ELF-1 (cell line): ENCODE measurements around the gene TM9SF2.

Experiments used
- DNase-seq: peaks from one replicate; pipeline ENCODE4 v3.0.0-alpha.2; 2016; ENCODE audit warnings: low read depth, low spot score

TM9SF2 gene

GRCh38 chr13:99577934-99578917, 77.0 kb downstream of the TM9SF2 start:
- DNase-seq, result no peak

GRCh38 chr13:99580500-99581268, 79.4 kb downstream of the TM9SF2 start:
- DNase-seq, result no peak

- DNase-seq, result no peak
Measured at GRCh38 chr13:99582511-99582910, 81.2 kb downstream of the TM9SF2 start.

GRCh38 chr13:99585609-99586008, 84.3 kb downstream of the TM9SF2 start:
- DNase-seq, result no peak

GRCh38 chr13:99587021-99587420, 85.7 kb downstream of the TM9SF2 start:
- DNase-seq, result no peak

GRCh38 chr13:99587893-99588606, 86.8 kb downstream of the TM9SF2 start:
- DNase-seq, result no peak

- no peak for DNase-seq
Measured at GRCh38 chr13:99589575-99589974, 88.3 kb downstream of the TM9SF2 start.

- DNase-seq, result no peak
Measured at GRCh38 chr13:99590519-99591011, 89.3 kb downstream of the TM9SF2 start.

- no peak for DNase-seq
Measured at GRCh38 chr13:99596180-99596579, 94.9 kb downstream of the TM9SF2 start.

- peak; percentile 35 for DNase-seq
Measured at GRCh38 chr13:99600318-99600717, 99.0 kb downstream of the TM9SF2 start.

- DNase-seq, result no peak
Measured at GRCh38 chr13:99601535-99601934, 100.3 kb downstream of the TM9SF2 start.

- no peak for DNase-seq
Measured at GRCh38 chr13:99604636-99605035, 103.4 kb downstream of the TM9SF2 start.

- peak; percentile 71 for DNase-seq
Measured at GRCh38 chr13:99605420-99606323, 104.4 kb downstream of the TM9SF2 start.

- peak; percentile 91 for DNase-seq
Measured at GRCh38 chr13:99606324-99607066, 105.2 kb downstream of the TM9SF2 start, which contains the start of gene CLYBL. CLYBL (plus strand) TSS chr13:99606690.

- DNase-seq, result no peak
Measured at GRCh38 chr13:99608345-99608744, 107.1 kb downstream of the TM9SF2 start.

- peak; percentile 83 for DNase-seq
Measured at GRCh38 chr13:99610702-99611289, 109.5 kb downstream of the TM9SF2 start.
